ENCODE results near the gene AP5Z1. TPM values are rescaled to one million over a fixed set of nuclear protein-coding genes. Genes with fewer than 3 reads are reported as not detected.

The AP5Z1 gene
- total RNA-seq, 2 donors from 2014 or later, result 31.0 to 34.7 TPM

- no peak overlapping the region for H3K4me3 ChIP-seq (ENCODE audit: low read length)
- Mint-ChIP-seq H3K27ac (no peak overlapping the region), H3K9me3 (no peaks in the 10 kb centered on the region), H3K4me1 (no peaks in the 10 kb centered on the region), H3K27me3 (ENCODE audit: insufficient read depth) (no peaks in the 10 kb centered on the region), H3K36me3 (ENCODE audit: low read depth) (peaks cover 40% of the 10 kb centered on the region), H3K4me3 (no peak overlapping the region)
- H3K36me3 ChIP-seq (ENCODE audit: control insufficient read depth, insufficient read depth, low read length), result peaks cover 44% of the 10 kb centered on the region
- no peak for DNase-seq
- no peak for TF ChIP-seq CTCF (conservative IDR thresholded peaks at IDR 0.05)
- no peaks in the 10 kb centered on the region for H3K4me1 ChIP-seq (ENCODE audit: control insufficient read depth, insufficient read depth, low read length)
- H3K9ac ChIP-seq (ENCODE audit: extremely low read depth, low read length, poor library complexity, severe bottlenecking), result no peak overlapping the region
- H3K27ac ChIP-seq (ENCODE audit: low read depth, low read length), result no peak overlapping the region
- no peaks in the 10 kb centered on the region for H3K27me3 ChIP-seq (ENCODE audit: control insufficient read depth, insufficient read depth, low read length, poor library complexity, severe bottlenecking)
- H3K9me3 ChIP-seq (ENCODE audit: control insufficient read depth, low read length), result no peaks in the 10 kb centered on the region
- 93 to 96% methylated on average over 20 to 27 of the region's 27 CpGs for WGBS, 2 experiments (ENCODE audit: insufficient coverage in 1 of 2, insufficient read length in 1 of 2)
Observed at GRCh38 chr7:4781366-4782069, 6.1 kb downstream of the AP5Z1 start.

GRCh38 chr7:4782333-4783291, 7.2 kb downstream of the AP5Z1 start:
- no peak for DNase-seq
- no peak overlapping the region for H3K4me3 ChIP-seq (ENCODE audit: low read length)
- Mint-ChIP-seq H3K9me3 (no peaks in the 10 kb centered on the region), H3K27ac (no peak overlapping the region), H3K4me3 (no peak overlapping the region), H3K36me3 (ENCODE audit: low read depth) (peaks cover 35% of the 10 kb centered on the region), H3K4me1 (no peaks in the 10 kb centered on the region), H3K27me3 (ENCODE audit: insufficient read depth) (no peaks in the 10 kb centered on the region)
- H3K27ac ChIP-seq (ENCODE audit: low read depth, low read length), result no peak overlapping the region
- H3K4me1 ChIP-seq (ENCODE audit: control insufficient read depth, insufficient read depth, low read length), result no peaks in the 10 kb centered on the region
- TF ChIP-seq CTCF (conservative IDR thresholded peaks at IDR 0.05), result no peak
- 95 to 96% methylated on average over 13 to 36 of the region's 36 CpGs for WGBS, 2 experiments (ENCODE audit: insufficient coverage in 1 of 2, insufficient read length in 1 of 2)
- H3K9ac ChIP-seq (ENCODE audit: extremely low read depth, low read length, poor library complexity, severe bottlenecking), result no peak overlapping the region
- H3K36me3 ChIP-seq (ENCODE audit: control insufficient read depth, insufficient read depth, low read length), result peaks cover 45% of the 10 kb centered on the region
- H3K9me3 ChIP-seq (ENCODE audit: control insufficient read depth, low read length), result no peaks in the 10 kb centered on the region
- no peaks in the 10 kb centered on the region for H3K27me3 ChIP-seq (ENCODE audit: control insufficient read depth, insufficient read depth, low read length, poor library complexity, severe bottlenecking)

- no peak for TF ChIP-seq CTCF (conservative IDR thresholded peaks at IDR 0.05)
- Histone ChIP-seq H3K9ac (ENCODE audit: extremely low read depth, low read length, poor library complexity, severe bottlenecking) (no peak overlapping the region), H3K4me1 (ENCODE audit: control insufficient read depth, insufficient read depth, low read length) (no peaks in the 10 kb centered on the region), H3K9me3 (ENCODE audit: control insufficient read depth, low read length) (no peaks in the 10 kb centered on the region), H3K4me3 (ENCODE audit: low read length) (no peak overlapping the region), H3K36me3 (ENCODE audit: control insufficient read depth, insufficient read depth, low read length) (peaks cover 39% of the 10 kb centered on the region), H3K27ac (ENCODE audit: low read depth, low read length) (no peak overlapping the region), H3K27me3 (ENCODE audit: control insufficient read depth, insufficient read depth, low read length, poor library complexity, severe bottlenecking) (no peaks in the 10 kb centered on the region)
- H3K27me3 Mint-ChIP-seq (ENCODE audit: insufficient read depth), result no peaks in the 10 kb centered on the region
- no peak overlapping the region for H3K4me3 Mint-ChIP-seq
- peaks cover 32% of the 10 kb centered on the region for H3K36me3 Mint-ChIP-seq (ENCODE audit: low read depth)
- no peaks in the 10 kb centered on the region for H3K9me3 Mint-ChIP-seq
- no peak overlapping the region for H3K27ac Mint-ChIP-seq
- 93 to 100% methylated on average over 3 to 16 of the region's 16 CpGs for WGBS, 2 experiments (ENCODE audit: insufficient coverage in 1 of 2, insufficient read length in 1 of 2)
- no peak for DNase-seq
- no peaks in the 10 kb centered on the region for H3K4me1 Mint-ChIP-seq
Observed at GRCh38 chr7:4783292-4783652, 7.8 kb downstream of the AP5Z1 start.
